Measurements from ENCODE around the gene SMAD5. TPM values are rescaled to one million over a fixed set of nuclear protein-coding genes. Genes with fewer than 3 reads are reported as not detected.

Gene SMAD5
- total RNA-seq, 1 experiment from 2014 or later: 64.3 TPM

DNA sequence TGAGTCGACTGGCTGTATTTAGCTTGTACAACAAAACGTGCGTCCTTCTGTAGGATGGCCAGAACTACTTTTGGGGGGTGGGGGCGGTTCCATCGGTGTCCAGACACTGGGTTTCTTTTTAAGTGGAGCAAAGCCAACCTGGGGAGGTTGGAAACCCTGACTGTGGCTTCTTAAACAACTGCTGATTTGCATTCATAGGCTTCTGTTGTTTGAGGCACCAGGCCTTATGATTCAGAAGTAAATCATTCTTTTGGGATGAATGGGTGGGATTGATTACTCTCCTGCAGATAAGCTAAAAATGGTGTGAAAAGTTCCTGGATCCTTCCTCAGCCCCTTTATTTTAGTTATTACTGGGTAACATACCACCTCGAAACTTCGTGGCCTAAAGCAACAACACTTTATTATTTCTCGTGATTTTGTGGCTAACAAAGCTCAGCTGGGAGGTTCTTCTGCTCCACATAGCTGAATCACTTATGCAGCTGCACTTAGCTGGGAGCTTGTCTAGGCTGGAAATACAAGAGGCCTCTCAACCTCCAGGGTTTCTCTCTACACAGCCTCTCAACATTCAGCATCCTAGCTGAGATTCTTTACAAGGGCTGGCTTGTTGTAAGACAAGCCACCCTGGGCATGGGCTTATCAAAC, 72.5 kb downstream of the SMAD5 start:
- no peaks in the 10 kb centered on the region for H3K79me2 ChIP-seq (ENCODE audit: insufficient read depth, low read length)
- H3K4me2 ChIP-seq (ENCODE audit: low read length): no peak overlapping the region
- ChIA-PET RAD21 (ENCODE audit: low non-redundant PET in 1 of 2, low total read pairs in 2 of 2, uncharacterized antibody in 2 of 2, unreplicated experiment in 2 of 2) (no interaction called here), CTCF (no interaction called here), POLR2A (no interaction called here)
- no peak overlapping the region for H3K4me3 ChIP-seq (replicated peaks in 1 of 2; ENCODE audit: low read depth in 1 of 2, low read length in 2 of 2)
- TF ChIP-seq EZH2phosphoT487 (IDR thresholded peaks at IDR 0.05; ENCODE audit: borderline replicate concordance): no peak
- no peak for TF ChIP-seq POLR2AphosphoS5 (IDR thresholded peaks at IDR 0.05; ENCODE audit: low read depth, low read length)
- TF ChIP-seq, protein P1, sequence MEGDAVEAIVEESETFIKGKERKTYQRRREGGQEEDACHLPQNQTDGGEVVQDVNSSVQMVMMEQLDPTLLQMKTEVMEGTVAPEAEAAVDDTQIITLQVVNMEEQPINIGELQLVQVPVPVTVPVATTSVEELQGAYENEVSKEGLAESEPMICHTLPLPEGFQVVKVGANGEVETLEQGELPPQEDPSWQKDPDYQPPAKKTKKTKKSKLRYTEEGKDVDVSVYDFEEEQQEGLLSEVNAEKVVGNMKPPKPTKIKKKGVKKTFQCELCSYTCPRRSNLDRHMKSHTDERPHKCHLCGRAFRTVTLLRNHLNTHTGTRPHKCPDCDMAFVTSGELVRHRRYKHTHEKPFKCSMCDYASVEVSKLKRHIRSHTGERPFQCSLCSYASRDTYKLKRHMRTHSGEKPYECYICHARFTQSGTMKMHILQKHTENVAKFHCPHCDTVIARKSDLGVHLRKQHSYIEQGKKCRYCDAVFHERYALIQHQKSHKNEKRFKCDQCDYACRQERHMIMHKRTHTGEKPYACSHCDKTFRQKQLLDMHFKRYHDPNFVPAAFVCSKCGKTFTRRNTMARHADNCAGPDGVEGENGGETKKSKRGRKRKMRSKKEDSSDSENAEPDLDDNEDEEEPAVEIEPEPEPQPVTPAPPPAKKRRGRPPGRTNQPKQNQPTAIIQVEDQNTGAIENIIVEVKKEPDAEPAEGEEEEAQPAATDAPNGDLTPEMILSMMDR (IDR thresholded peaks at IDR 0.05 in 2 of 3, conservative IDR thresholded peaks at IDR 0.05 in 1 of 3; ENCODE audit: borderline replicate concordance in 1 of 3, insufficient read depth in 1 of 3, low read depth in 2 of 3, low read length in 2 of 3): no peak
- no peak for TF ChIP-seq RAD21 (IDR thresholded peaks at IDR 0.05; ENCODE audit: low read depth)
- intact Hi-C loops (cut with micrococcal nuclease): no loop called here
- no peak for DNase-seq (ENCODE audit: low read depth, low spot score)
- H3K4me1 ChIP-seq (ENCODE audit: control insufficient read depth in 1 of 2, insufficient read depth in 2 of 2, low read length in 2 of 2): no peaks in the 10 kb centered on the region
- no peaks in the 10 kb centered on the region for H4K20me1 ChIP-seq (ENCODE audit: insufficient read depth)
- BruUV-seq (replicated peaks): no TSS peak
- no peaks in the 10 kb centered on the region for H3K36me3 ChIP-seq (ENCODE audit: control insufficient read depth in 1 of 2, insufficient read depth in 2 of 2, low read length in 2 of 2)
- H3K9me2 ChIP-seq (ENCODE audit: insufficient read depth): no peaks in the 10 kb centered on the region
- ATAC-seq: no peak
- no peaks in the 10 kb centered on the region for H3K9me3 ChIP-seq (ENCODE audit: control insufficient read depth in 1 of 2, insufficient read depth in 1 of 2, low read depth in 1 of 2, low read length in 2 of 2)
- H3K27ac ChIP-seq (ENCODE audit: low read depth, low read length): no peak overlapping the region
- no peak overlapping the region for H3K9ac ChIP-seq (ENCODE audit: low read length)
- H2AFZ ChIP-seq (ENCODE audit: low read depth, low read length, poor library complexity, severe bottlenecking): no peak overlapping the region
- H3K27me3 ChIP-seq (ENCODE audit: insufficient read depth, low read length): no peaks in the 10 kb centered on the region

DNA sequence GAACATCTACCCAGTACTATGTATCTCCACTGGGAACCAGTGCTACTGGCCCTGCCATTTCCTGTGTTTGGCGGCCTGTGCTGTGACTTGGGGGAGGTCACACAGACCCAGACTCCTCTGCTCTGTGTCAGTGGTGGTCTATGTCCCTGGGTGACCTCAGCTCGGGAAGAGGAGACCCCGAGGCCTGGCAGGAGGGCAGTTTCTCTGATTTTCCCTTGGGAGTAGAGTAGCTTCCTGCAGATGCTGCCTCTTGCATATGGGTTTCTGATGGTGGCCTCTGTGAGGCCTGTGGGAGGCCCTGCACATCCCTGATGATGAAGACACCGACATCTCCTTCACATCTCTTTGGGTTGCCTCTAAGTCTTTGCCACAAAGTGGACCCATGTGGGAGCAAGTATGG, 73.3 kb downstream of the SMAD5 start:
- Histone ChIP-seq H3K27me3 (ENCODE audit: insufficient read depth, low read length) (no peaks in the 10 kb centered on the region), H3K27ac (ENCODE audit: low read depth, low read length) (no peak overlapping the region), H3K79me2 (ENCODE audit: insufficient read depth, low read length) (no peaks in the 10 kb centered on the region), H3K9ac (ENCODE audit: low read length) (no peak overlapping the region), H3K4me3 (replicated peaks in 1 of 2; ENCODE audit: low read depth in 1 of 2, low read length in 2 of 2) (no peak overlapping the region), H2AFZ (ENCODE audit: low read depth, low read length, poor library complexity, severe bottlenecking) (no peak overlapping the region), H3K4me2 (ENCODE audit: low read length) (no peak overlapping the region), H3K9me3 (ENCODE audit: control insufficient read depth in 1 of 2, insufficient read depth in 1 of 2, low read depth in 1 of 2, low read length in 2 of 2) (no peaks in the 10 kb centered on the region), H3K9me2 (ENCODE audit: insufficient read depth) (no peaks in the 10 kb centered on the region), H4K20me1 (ENCODE audit: insufficient read depth) (no peaks in the 10 kb centered on the region), H3K4me1 (ENCODE audit: control insufficient read depth in 1 of 2, insufficient read depth in 2 of 2, low read length in 2 of 2) (no peaks in the 10 kb centered on the region), H3K36me3 (ENCODE audit: control insufficient read depth in 1 of 2, insufficient read depth in 2 of 2, low read length in 2 of 2) (no peaks in the 10 kb centered on the region)
- RAD21 ChIA-PET (ENCODE audit: low non-redundant PET in 1 of 2, low total read pairs in 2 of 2, uncharacterized antibody in 2 of 2, unreplicated experiment in 2 of 2): no interaction called here
- DNase-seq (ENCODE audit: low read depth, low spot score) (no peak), ATAC-seq (no peak)
- intact Hi-C loops (cut with micrococcal nuclease): no loop called here
- POLR2A ChIA-PET: no interaction called here
- CTCF ChIA-PET: no interaction called here
- no TSS peak for BruUV-seq (replicated peaks)
- TF ChIP-seq POLR2A (IDR thresholded peaks at IDR 0.05; ENCODE audit: borderline replicate concordance, extremely low read depth, insufficient read depth, insufficient read length) (no peak), CBX3 (IDR thresholded peaks at IDR 0.05; ENCODE audit: low read depth) (no peak), JUND (IDR thresholded peaks at IDR 0.05) (no peak), CEBPB (IDR thresholded peaks at IDR 0.05; ENCODE audit: low read depth) (no peak), FOSL1 (IDR thresholded peaks at IDR 0.05; ENCODE audit: low read depth) (no peak), ELF1 (IDR thresholded peaks at IDR 0.05; ENCODE audit: borderline replicate concordance, low read depth) (no peak), SRF (IDR thresholded peaks at IDR 0.05; ENCODE audit: low read depth) (no peak), EZH2phosphoT487 (IDR thresholded peaks at IDR 0.05; ENCODE audit: borderline replicate concordance) (no peak), YY1 (IDR thresholded peaks at IDR 0.05; ENCODE audit: extremely low read depth, insufficient replicate concordance, low read depth, low read length) (no peak), TCF7L2 (IDR thresholded peaks at IDR 0.05; ENCODE audit: borderline replicate concordance, extremely low read depth, insufficient read depth, insufficient read length) (no peak)
- TF ChIP-seq, protein P2, sequence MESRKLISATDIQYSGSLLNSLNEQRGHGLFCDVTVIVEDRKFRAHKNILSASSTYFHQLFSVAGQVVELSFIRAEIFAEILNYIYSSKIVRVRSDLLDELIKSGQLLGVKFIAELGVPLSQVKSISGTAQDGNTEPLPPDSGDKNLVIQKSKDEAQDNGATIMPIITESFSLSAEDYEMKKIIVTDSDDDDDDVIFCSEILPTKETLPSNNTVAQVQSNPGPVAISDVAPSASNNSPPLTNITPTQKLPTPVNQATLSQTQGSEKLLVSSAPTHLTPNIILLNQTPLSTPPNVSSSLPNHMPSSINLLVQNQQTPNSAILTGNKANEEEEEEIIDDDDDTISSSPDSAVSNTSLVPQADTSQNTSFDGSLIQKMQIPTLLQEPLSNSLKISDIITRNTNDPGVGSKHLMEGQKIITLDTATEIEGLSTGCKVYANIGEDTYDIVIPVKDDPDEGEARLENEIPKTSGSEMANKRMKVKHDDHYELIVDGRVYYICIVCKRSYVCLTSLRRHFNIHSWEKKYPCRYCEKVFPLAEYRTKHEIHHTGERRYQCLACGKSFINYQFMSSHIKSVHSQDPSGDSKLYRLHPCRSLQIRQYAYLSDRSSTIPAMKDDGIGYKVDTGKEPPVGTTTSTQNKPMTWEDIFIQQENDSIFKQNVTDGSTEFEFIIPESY (IDR thresholded peaks at IDR 0.05; ENCODE audit: extremely low read depth, insufficient replicate concordance, low read length): no peak
- TF ChIP-seq, protein P1 (IDR thresholded peaks at IDR 0.05 in 2 of 3, conservative IDR thresholded peaks at IDR 0.05 in 1 of 3; ENCODE audit: borderline replicate concordance in 1 of 3, insufficient read depth in 1 of 3, low read depth in 2 of 3, low read length in 2 of 3): no peak
